ENCODE data around the gene OR4E1.

DNA sequence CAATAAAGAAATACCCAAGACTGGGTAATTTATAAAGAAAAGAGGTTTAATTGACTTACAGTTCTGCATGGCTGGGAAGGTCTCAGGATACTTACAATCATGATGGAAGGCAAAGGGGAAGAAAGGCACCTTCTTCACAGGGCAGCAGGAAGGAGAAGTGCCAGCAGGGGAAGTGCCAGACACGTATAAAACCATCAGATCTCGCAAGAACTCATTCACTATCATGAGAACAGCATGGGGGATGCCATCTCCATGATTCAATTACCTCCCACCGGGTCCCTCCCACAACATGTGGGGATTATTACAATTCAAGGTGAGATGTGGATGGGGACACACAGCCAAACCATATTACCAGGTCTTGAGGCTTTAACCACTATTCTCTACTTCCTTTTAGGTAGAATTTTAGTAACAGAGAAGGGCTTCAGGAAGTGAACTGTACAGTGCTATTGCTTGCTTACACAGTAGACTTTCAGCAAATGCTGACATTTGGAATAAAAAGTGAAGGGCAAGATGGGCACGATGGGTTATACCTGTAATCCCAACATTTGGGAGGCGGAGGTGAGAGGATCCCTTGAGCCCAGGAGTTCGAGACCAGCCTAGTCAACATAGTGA is 40.8 kb upstream of the OR4E1 start:
- TF ChIP-seq POLR2A (IDR thresholded peaks at IDR 0.05; ENCODE audit: low read depth, low read length), result no peak
- TF ChIP-seq TAF1 (IDR thresholded peaks at IDR 0.05; ENCODE audit: borderline replicate concordance, low read depth, low read length), result no peak
